Epithelial cell of proximal tubule (primary cell): ENCODE measurements around the gene TRAPPC6A. TPM values are rescaled to one million over a fixed set of nuclear protein-coding genes. Genes with fewer than 3 reads are reported as not detected.

Source experiments
- DNase-seq: peaks from one replicate; pipeline ENCODE4 v3.0.0-alpha.2; 2011; ENCODE audit warnings: low read depth
- H3K4me3 ChIP-seq: 2 replicates; pipeline ENCODE4 v1.5.1; 2011; ENCODE audit warnings: low read depth, mild to moderate bottlenecking, low read length
- total RNA-seq: library from RNA; depleted of rRNA; stranded (reverse); fragments of >200 nt; gene quantifications from 2 replicates; pipeline ENCODE4 v1.2.3, GENCODE V29; 2015
- TF ChIP-seq, protein P1 (sequence below): conservative IDR thresholded peaks from 2 replicates; pipeline ENCODE4 v1.5.1; 2012; ENCODE audit warnings: low read depth, mild to moderate bottlenecking, low read length

Gene TRAPPC6A
- total RNA-seq, 1 donor from 2014 or later, result 16.5 TPM

DNA sequence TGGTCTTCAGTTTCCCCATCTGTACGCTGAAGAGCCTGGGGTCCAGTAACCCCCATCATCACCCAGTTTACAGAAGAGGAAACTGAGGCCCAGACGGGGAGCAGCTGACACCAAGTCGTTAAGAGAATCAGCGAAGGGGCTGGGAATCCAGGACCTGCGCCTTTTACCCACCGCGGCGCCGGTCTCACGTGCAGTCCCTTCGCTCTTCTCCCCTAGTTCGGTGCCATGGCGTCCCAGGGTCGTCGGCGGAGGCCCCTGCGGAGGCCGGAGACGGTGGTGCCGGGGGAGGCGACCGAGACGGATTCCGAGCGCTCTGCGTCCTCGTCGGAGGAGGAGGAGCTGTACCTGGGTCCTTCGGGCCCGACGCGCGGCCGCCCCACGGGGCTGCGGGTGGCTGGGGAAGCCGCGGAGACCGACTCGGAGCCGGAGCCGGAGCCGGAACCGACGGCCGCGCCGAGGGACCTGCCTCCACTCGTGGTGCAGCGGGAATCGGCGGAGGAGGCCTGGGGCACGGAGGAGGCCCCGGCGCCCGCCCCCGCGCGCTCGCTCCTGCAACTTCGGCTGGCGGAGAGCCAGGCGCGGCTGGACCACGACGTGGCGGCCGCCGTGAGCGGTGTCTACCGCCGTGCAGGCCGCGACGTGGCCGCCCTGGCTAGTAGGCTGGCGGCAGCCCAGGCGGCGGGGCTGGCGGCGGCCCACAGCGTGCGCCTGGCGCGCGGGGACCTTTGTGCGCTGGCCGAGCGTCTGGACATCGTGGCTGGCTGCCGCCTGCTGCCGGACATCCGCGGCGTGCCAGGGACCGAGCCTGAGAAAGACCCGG is 1.2 kb upstream of the TRAPPC6A start:
- no peak for DNase-seq
- peak overlapping the region; percentile 98 for H3K4me3 ChIP-seq
- TF ChIP-seq, protein P1, sequence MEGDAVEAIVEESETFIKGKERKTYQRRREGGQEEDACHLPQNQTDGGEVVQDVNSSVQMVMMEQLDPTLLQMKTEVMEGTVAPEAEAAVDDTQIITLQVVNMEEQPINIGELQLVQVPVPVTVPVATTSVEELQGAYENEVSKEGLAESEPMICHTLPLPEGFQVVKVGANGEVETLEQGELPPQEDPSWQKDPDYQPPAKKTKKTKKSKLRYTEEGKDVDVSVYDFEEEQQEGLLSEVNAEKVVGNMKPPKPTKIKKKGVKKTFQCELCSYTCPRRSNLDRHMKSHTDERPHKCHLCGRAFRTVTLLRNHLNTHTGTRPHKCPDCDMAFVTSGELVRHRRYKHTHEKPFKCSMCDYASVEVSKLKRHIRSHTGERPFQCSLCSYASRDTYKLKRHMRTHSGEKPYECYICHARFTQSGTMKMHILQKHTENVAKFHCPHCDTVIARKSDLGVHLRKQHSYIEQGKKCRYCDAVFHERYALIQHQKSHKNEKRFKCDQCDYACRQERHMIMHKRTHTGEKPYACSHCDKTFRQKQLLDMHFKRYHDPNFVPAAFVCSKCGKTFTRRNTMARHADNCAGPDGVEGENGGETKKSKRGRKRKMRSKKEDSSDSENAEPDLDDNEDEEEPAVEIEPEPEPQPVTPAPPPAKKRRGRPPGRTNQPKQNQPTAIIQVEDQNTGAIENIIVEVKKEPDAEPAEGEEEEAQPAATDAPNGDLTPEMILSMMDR, result no peak

DNA sequence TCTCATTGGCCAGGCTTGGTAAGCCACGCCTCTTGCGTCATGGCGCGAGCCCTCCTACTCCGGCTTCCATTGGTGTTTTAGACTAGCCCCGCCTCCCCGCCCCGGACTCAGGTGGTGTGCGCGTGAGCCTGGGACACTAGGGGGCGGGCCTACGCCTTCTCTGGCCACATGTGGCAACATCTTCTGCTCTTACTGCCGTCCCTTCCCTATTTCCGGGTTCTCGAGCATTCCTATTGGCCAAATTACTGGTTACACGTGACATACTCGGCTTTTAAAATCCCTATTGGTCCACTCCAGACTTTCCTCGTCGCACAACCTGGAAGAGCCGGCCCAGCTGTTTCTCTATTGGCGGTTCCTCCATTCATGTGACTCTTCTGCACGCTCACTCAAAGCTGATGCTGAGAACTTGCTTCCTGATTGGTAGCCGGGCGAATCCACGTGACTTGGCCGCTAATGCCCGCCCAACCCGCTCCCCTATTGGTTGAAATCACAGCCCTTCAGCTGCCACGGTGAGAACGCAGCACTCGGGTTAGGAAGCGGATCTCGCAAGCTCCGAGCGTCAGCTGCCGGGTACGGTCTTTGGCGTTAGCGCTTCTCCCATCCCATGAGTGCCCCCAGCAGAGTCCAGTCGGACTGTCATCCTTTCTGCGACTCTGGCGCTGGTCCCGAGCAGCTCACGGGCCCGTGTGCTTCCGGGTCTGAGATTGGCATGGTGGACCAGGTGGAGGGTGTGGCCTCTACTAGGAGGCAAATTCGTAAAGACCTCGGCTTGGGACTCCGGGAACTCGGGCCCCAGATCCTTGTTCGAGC is 430 bp upstream of the TRAPPC6A start, which contains the start of gene BLOC1S3:
TSS of gene BLOC1S3 (plus strand) at position 523 of the 810 bp plus-strand sequence. CDS start 513 bp downstream, outside the sequence.
- H3K4me3 ChIP-seq, result peak within 1 kb of the TSS; percentile 98
- DNase-seq, result peak; percentile 100
- TF ChIP-seq, protein P1, result peak; percentile 26

DNA sequence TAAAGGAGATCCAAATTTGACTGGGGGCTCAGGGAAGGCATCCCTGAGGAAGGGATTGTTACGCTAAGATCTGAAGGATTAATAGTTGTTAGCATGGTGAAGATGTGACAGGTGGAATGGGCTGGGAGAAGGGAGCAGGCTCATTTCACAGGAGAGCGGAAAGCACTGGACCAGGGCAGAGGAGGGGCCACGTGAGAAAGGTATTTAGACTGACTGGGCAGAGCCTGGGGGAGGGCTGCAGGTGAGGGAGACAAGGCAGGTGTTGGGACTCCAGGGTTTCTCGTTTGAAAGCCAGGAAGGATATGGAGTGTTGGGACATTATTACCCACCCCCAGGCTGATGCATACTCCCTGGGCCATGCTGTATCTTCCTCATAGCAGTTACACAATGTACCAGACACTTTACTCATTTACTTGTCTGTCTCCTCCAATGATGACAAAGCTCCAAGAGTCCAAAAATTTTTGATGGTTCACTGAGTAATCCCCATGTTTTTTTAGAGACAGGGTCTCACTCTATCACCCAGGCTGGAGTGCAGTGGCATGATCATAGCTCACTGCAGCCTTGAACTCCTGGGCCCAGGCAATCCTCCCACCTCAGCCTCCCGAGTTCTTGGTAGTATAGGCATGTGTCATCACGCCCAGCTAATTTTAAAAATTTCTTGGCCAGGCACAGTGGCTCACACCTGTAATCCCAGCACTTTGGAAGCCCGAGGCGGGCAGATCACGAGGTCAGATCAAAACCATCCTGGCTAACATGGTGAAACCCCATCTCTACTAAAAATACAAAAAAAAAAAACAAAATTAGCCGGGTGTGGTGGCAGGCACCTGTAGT is 2.3 kb downstream of the TRAPPC6A start:
- TF ChIP-seq, protein P1, result no peak
- no peak overlapping the region for H3K4me3 ChIP-seq
- no peak for DNase-seq

DNA sequence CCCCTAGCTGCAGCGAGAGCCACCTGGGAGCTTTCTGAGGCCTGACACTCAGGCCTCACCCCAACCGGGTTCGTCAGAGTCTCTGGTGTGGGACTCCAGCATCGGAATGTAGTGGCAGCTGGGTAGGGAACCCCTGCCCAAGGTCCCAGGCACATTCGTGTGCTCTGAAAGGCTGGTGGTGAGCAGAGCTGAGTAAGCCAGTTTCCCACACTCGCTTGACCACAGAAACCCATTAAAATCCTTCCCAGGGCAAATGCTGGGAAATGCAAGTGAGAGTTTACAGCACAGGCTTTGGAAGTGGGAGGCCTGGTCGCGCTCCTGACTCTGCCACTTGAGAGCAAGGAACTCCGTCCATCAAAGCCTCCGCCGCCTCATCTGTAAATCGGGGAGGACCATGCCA is 4.2 kb downstream of the TRAPPC6A start:
- H3K4me3 ChIP-seq, result no peak overlapping the region
- TF ChIP-seq, protein P1, result no peak
- DNase-seq, result peak; percentile 38

DNA sequence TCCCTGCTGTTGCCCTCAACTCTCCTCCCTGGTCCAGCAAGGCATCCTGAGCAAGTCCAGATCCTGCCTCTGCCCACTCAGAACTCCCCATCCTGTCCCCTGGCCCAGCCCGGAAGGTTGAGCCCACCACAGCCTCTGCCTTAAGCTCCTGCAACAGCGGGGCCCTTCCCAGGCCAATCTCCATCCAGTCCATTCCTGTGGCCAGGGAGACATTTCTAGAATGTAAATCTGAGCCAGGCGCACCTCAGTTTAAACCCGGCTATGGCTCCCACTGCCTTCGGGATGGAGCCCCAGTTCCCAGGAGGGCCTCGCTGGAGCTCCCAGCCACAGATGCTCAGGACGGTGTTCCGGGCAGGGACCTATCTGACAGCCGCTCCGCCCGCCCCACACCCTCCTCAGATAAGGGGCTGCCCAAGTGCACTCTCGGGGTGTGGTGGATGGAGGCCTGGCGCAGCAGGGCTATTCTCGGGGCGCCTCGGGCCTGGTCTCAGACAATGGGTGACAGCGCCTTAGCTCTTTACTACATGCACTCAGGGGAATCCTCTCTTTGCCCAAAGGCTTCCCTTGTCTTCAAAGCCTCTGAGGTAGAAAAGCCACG is 5.3 kb downstream of the TRAPPC6A start:
- DNase-seq, result no peak

More for the DNA sequence above, 5.3 kb downstream of the TRAPPC6A start:
- H3K4me3 ChIP-seq, result no peak overlapping the region
- TF ChIP-seq, protein P1, result no peak
